ENCODE data around the gene ZMYM5. TPM values are rescaled to one million over a fixed set of nuclear protein-coding genes. Genes with fewer than 3 reads are reported as not detected.
"Not testable (repeated sequence)": the region's sequence is repeated elsewhere in the genome, so short reads cannot be mapped to it uniquely, and the experiment has no call there.

The ZMYM5 gene
- total and polyA plus RNA-seq, 2 of the 8 experiments (the other 6 are each of a cell fraction or from before 2014, with no cell fraction given), result 4.9 to 7.9 TPM

- no peak for TF ChIP-seq USF2 (IDR thresholded peaks at IDR 0.05; ENCODE audit: low read length)
- TF ChIP-seq JUN (IDR thresholded peaks at IDR 0.05; ENCODE audit: low read depth, low read length), result no peak
- TF ChIP-seq KDM4A (IDR thresholded peaks at IDR 0.05; ENCODE audit: low read depth, low read length, severe bottlenecking), result no peak
- no peak for TF ChIP-seq GABPA (IDR thresholded peaks at IDR 0.05; ENCODE audit: borderline replicate concordance, insufficient read depth, low read length)
- TF ChIP-seq SP4 (IDR thresholded peaks at IDR 0.05; ENCODE audit: low read length), result no peak
- no peak for TF ChIP-seq CEBPB (IDR thresholded peaks at IDR 0.05; ENCODE audit: low read depth, low read length)
- no peak for TF ChIP-seq CREB1 (IDR thresholded peaks at IDR 0.05)
- no peak for TF ChIP-seq TCF12 (IDR thresholded peaks at IDR 0.05; ENCODE audit: low read depth, low read length)
Observed at GRCh38 chr13:19860884-19861655, 2.4 kb downstream of the ZMYM5 start (continued).

GRCh38 chr13:19857637-19858036, 5.8 kb downstream of the ZMYM5 start:
- H3K4me3 ChIP-seq (ENCODE audit: extremely low read depth in 1 of 4, insufficient read depth in 2 of 4, low read depth in 3 of 4, low read length in 4 of 4); H2BK12ac ChIP-seq (ENCODE audit: low read depth, low read length); H4K5ac ChIP-seq (ENCODE audit: insufficient read length, low read depth, low read length); H3K18ac ChIP-seq (ENCODE audit: extremely low read depth, low read length); H3K9me3 ChIP-seq (ENCODE audit: insufficient read depth in 2 of 2, low read depth in 1 of 2, low read length in 1 of 2); H2BK15ac ChIP-seq (ENCODE audit: low read length); H4K8ac ChIP-seq (ENCODE audit: extremely low read depth, insufficient read depth, low read length); DNase-seq (ENCODE audit: low read depth in 1 of 2, low spot score in 2 of 2); H2AFZ ChIP-seq (ENCODE audit: low read length); H2BK120ac ChIP-seq (replicated peaks; ENCODE audit: low read depth, low read length); H4K91ac ChIP-seq (replicated peaks; ENCODE audit: insufficient read length, low read length); H3K4me1 ChIP-seq (replicated peaks in 1 of 4; ENCODE audit: control insufficient read depth in 3 of 4, insufficient read depth in 4 of 4, low read length in 3 of 4); H3K79me1 ChIP-seq (ENCODE audit: low read depth, low read length); H3K4ac ChIP-seq (replicated peaks; ENCODE audit: insufficient read length, low read depth, low read length); H3K23me2 ChIP-seq (ENCODE audit: low read depth, low read length); H4K20me1 ChIP-seq (replicated peaks in 1 of 2; ENCODE audit: control insufficient read depth in 1 of 2, insufficient read depth in 2 of 2, low read length in 2 of 2); H2BK20ac ChIP-seq (ENCODE audit: low read length); H3K4me2 ChIP-seq (ENCODE audit: insufficient read depth in 1 of 2, low read depth in 2 of 2, low read length in 2 of 2); H3K56ac ChIP-seq (replicated peaks; ENCODE audit: insufficient read length, low read depth, low read length); H3K27ac ChIP-seq (ENCODE audit: low read depth, low read length); H2AK5ac ChIP-seq (ENCODE audit: low read depth, low read length); H3K27me3 ChIP-seq (replicated peaks in 1 of 4; ENCODE audit: control insufficient read depth in 3 of 4, extremely low read depth in 1 of 4, insufficient read depth in 3 of 4, low read length in 3 of 4); H3K23ac ChIP-seq (ENCODE audit: insufficient read length); H3K14ac ChIP-seq (ENCODE audit: insufficient read length); H3K9ac ChIP-seq (replicated peaks in 1 of 4; ENCODE audit: extremely low read depth in 1 of 4, low read depth in 3 of 4, low read length in 3 of 4); H2BK5ac ChIP-seq (ENCODE audit: low read depth, low read length); FAIRE-seq; CTCF ChIA-PET (ENCODE audit: partially characterized antibody): not testable (repeated sequence)
- POLR2A ChIA-PET (ENCODE audit: partially characterized antibody), result interaction anchor here (0.6 kb wide), 1 partner anchor 17 kb away, joined by 4 read pairs; no protein-coding TSS in a partner anchor
- Histone ChIP-seq H3K36me3 (ENCODE audit: control insufficient read depth in 2 of 4, insufficient read depth in 4 of 4, low read length in 3 of 4) (peaks cover 0 to 15% (median 0%) of the 10 kb centered on the region in 4 experiments; a peak in 3 of 8 replicates), H3K79me2 (ENCODE audit: control insufficient read depth in 1 of 2, insufficient read depth in 2 of 2, low read length in 2 of 2) (peaks cover 5 to 50% of the 10 kb centered on the region in 2 experiments)
- WGBS, 2 experiments (ENCODE audit: extremely low coverage in 1 of 2, insufficient coverage in 1 of 2, insufficient read length in 1 of 2, insufficient replicate concordance in 2 of 2, low coverage in 1 of 2, low lambda C conversion rate in 2 of 2, missing lambda C conversion rate in 1 of 2), result 92% methylated on average over 2 of the region's 2 CpGs; no CpG with 5 or more reads in 1 of the 2 experiments

Data from H1 (cell line).